B cell (primary cell): ENCODE measurements around the gene TAF5L. TPM values are rescaled to one million over a fixed set of nuclear protein-coding genes. Genes with fewer than 3 reads are reported as not detected.

Source experiments
- ATAC-seq: fragments of 200-7000 bp; cut with Tn5 transposase; one replicate; pipeline ENCODE4 v1.10.0; 2021; ENCODE audit warnings: low read depth, mild to moderate bottlenecking, moderate number of reproducible peaks, moderate library complexity
- CTCF ChIA-PET: fragments of 350-600 bp; sonication (Branson Sonifier 250); formaldehyde crosslinking; loops from one replicate; lab custom pipeline; 2021; ENCODE audit warnings: antibody characterized with exemption, inconsistent platforms; lab: Charles Lee
- POLR2A ChIA-PET: fragments of 350-600 bp; sonication (Branson Sonifier 250); formaldehyde crosslinking; loops from one replicate; lab custom pipeline; 2021; ENCODE audit warnings: antibody characterized with exemption; lab: Charles Lee
- DNase-seq: peaks from one replicate; pipeline ENCODE4 v3.0.0; 2013
- H2AFZ ChIP-seq: 2 replicates; pipeline ENCODE4 v1.6.1; 2012; ENCODE audit warnings: mild to moderate bottlenecking, low read depth, low read length; ENCODE audit not compliant: insufficient read depth, poor library complexity, severe bottlenecking
- H3K27ac ChIP-seq, 2 donors: 1 replicate in 1 of 2; 2 replicates in 1 of 2; pipeline ENCODE4 v1.5.1; 2012 to 2013; ENCODE audit warnings: low read length in 2 of 2, mild to moderate bottlenecking in 2 of 2, moderate library complexity in 1 of 2
- H3K27me3 ChIP-seq, 4 experiments: fragments of 200-600 bp in 1 of 4; sonication (generic) in 1 of 4; replicated peaks in 1 of 4; 1 replicate in 2 of 4; 2 replicates in 2 of 4; pipeline versions ENCODE4 v1.6.1 to v1.7.0; 2013 to 2016; ENCODE audit warnings: low read length in 3 of 4, mild to moderate bottlenecking in 2 of 4, mixed read lengths in 1 of 4, moderate library complexity in 1 of 4; ENCODE audit not compliant: insufficient read depth in 4 of 4, control insufficient read depth in 3 of 4; ENCODE audit errors: control extremely low read depth in 1 of 4
- H3K36me3 ChIP-seq, 2 experiments: replicated peaks in 1 of 2; 1 replicate in 1 of 2; 2 replicates in 1 of 2; pipeline versions ENCODE4 v1.6.1 to v1.7.1; 2013; ENCODE audit warnings: low read length in 1 of 2; ENCODE audit not compliant: insufficient read depth in 2 of 2, control insufficient read depth in 1 of 2; ENCODE audit errors: control extremely low read depth in 1 of 2, extremely low read depth in 1 of 2
- H3K4me1 ChIP-seq, 2 donors: fragments of 200-600 bp in 1 of 2; sonication (generic) in 1 of 2; 1 replicate in 1 of 2; 2 replicates in 1 of 2; pipeline versions ENCODE4 v1.5.1 to v1.6.1; 2013 to 2017; ENCODE audit warnings: low read length in 2 of 2; ENCODE audit not compliant: control insufficient read depth in 2 of 2, insufficient read depth in 2 of 2
- H3K4me2 ChIP-seq: replicated peaks from 2 replicates; pipeline ENCODE3; 2012; ENCODE audit warnings: mild to moderate bottlenecking, low read depth, low read length; ENCODE audit not compliant: poor library complexity, severe bottlenecking
- H3K4me3 ChIP-seq, 5 experiments: fragments of 200-600 bp in 1 of 5; sonication (generic) in 1 of 5; 1 replicate in 3 of 5; 2 replicates in 2 of 5; pipeline versions ENCODE4 v1.5.1 to v1.7.0; 2011 to 2016; ENCODE audit warnings: low read length in 4 of 5, mild to moderate bottlenecking in 4 of 5, low read depth in 2 of 5, control low read depth in 1 of 5, moderate library complexity in 1 of 5; ENCODE audit not compliant: insufficient read depth in 1 of 5; ENCODE audit errors: control extremely low read depth in 1 of 5, extremely low read depth in 1 of 5
- H3K79me2 ChIP-seq: fragments of 200-600 bp; sonication (generic); one replicate; pipeline ENCODE4 v1.6.0; 2016; ENCODE audit warnings: low read length; ENCODE audit not compliant: control insufficient read depth, insufficient read depth
- H3K9ac ChIP-seq: fragments of 200-600 bp; sonication (generic); 2 replicates; pipeline ENCODE4 v1.6.1; 2017; ENCODE audit warnings: mild to moderate bottlenecking, low read length, moderate library complexity
- H3K9me3 ChIP-seq, 3 donors: one replicate each; pipeline versions ENCODE4 v1.6.1 to v1.7.1; 2013; ENCODE audit warnings: low read length in 2 of 3; ENCODE audit not compliant: control insufficient read depth in 2 of 3, insufficient read depth in 1 of 3; ENCODE audit errors: control extremely low read depth in 1 of 3
- H4K20me1 ChIP-seq: 2 replicates; pipeline ENCODE4 v1.6.0; 2012; ENCODE audit warnings: mild to moderate bottlenecking, low read length; ENCODE audit not compliant: insufficient read depth, control insufficient read depth, poor library complexity, severe bottlenecking
- H3K27ac Mint-ChIP-seq: one replicate; pipeline ENCODE4 v1.8.0; 2021; ENCODE audit warnings: mixed read lengths
- H3K27me3 Mint-ChIP-seq: one replicate; pipeline ENCODE4 v1.8.0; 2021; ENCODE audit warnings: mixed read lengths
- H3K4me1 Mint-ChIP-seq: one replicate; pipeline ENCODE4 v1.8.0; 2021; ENCODE audit warnings: mixed read lengths
- H3K4me3 Mint-ChIP-seq: one replicate; pipeline ENCODE4 v1.8.0; 2021; ENCODE audit warnings: mixed read lengths
- H3K9me3 Mint-ChIP-seq: one replicate; pipeline ENCODE4 v1.8.0; 2022; ENCODE audit warnings: mixed read lengths; ENCODE audit not compliant: insufficient read depth
- CTCF ChIP-seq: fragments of 200-600 bp; IDR thresholded peaks from one replicate; pipeline ENCODE4 v1.8.0; 2022; ENCODE audit warnings: antibody characterized with exemption, mild to moderate bottlenecking
- EZH2 ChIP-seq: IDR thresholded peaks from 2 replicates; pipeline ENCODE4 v1.6.1; 2012; ENCODE audit warnings: borderline replicate concordance, low read depth, mild to moderate bottlenecking, moderate library complexity, low read length; ENCODE audit not compliant: insufficient read depth, poor library complexity, severe bottlenecking
- WGBS: methylation state at CpG from one replicate; pipeline ENCODE4 v1.1.5; 2013; ENCODE audit warnings: missing lambda C conversion rate; ENCODE audit not compliant: insufficient coverage; 5-methylcytosine and 5-hydroxymethylcytosine counted together
- intact Hi-C: fragments of 100-400 bp; cut with micrococcal nuclease; formaldehyde crosslinking; loops from one replicate; pipeline ENCODE4 v1.10.0; 2022
- polyA plus RNA-seq: library from polyadenylated mRNA; depleted of rRNA; stranded (reverse); fragments of >200 nt; gene quantifications from 2 replicates; pipeline ENCODE4 v1.2.3, GENCODE V29; 2012
- total RNA-seq, 2 donors: library from RNA; stranded (reverse); fragments of 120-200 nt in 1 of 2; gene quantifications; 1 replicate in 1 of 2; 2 replicates in 1 of 2; pipeline versions ENCODE4 v1.2.3 to v1.2.4, GENCODE V29; 2013 to 2022

Gene TAF5L
- total and polyA plus RNA-seq, 2 donors (not counting 1 experiment from before 2014, with no cell fraction given): 15.7 to 24.0 TPM

DNA sequence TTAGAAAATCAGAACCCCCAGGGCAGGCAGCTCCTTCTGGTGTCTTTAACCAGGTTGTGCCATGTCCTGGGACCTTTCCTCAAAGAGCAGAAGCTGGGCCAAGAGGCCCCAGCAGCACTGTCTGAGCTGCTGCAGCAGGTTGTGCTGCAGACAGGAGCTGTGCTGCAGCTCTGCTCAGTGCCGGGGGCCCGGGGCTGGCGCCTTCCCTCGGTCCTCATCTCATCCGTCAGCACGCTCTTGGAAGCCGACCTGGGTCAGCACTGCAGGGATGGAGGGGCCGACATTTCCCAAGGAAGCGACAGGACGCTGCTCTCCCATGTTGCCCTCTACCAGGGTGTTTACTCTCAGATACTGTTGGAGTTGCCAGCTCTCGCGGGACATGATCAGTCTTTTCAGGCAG, 11.8 kb upstream of the TAF5L start:
- Mint-ChIP-seq H3K4me3 (no peak overlapping the region), H3K27me3 (no peaks in the 10 kb centered on the region), H3K27ac (no peak overlapping the region), H3K9me3 (no peaks in the 10 kb centered on the region), H3K4me1 (no peaks in the 10 kb centered on the region)
- no peaks in the 10 kb centered on the region for H3K9me3 ChIP-seq
- peaks cover 1 to 51% of the 10 kb centered on the region in 2 experiments for H3K36me3 ChIP-seq
- intact Hi-C loops: no loop called here
- ATAC-seq (no peak), DNase-seq (no peak)
- H4K20me1 ChIP-seq: peaks cover 15% of the 10 kb centered on the region
- H3K4me2 ChIP-seq: no peak overlapping the region
- no peak overlapping the region for H2AFZ ChIP-seq
- no peaks in the 10 kb centered on the region for H3K27me3 ChIP-seq
- H3K79me2 ChIP-seq: peaks cover 34% of the 10 kb centered on the region
- no peaks in the 10 kb centered on the region for H3K4me1 ChIP-seq
- no peak overlapping the region for H3K27ac ChIP-seq
- WGBS: over 99% methylated on average over 10 of the region's 12 CpGs
- CTCF ChIA-PET: no interaction called here
- no peak overlapping the region for H3K4me3 ChIP-seq
- H3K9ac ChIP-seq: no peak overlapping the region
- no peak for TF ChIP-seq CTCF
- no peak for TF ChIP-seq EZH2
- POLR2A ChIA-PET: no interaction called here

GRCh38 chr1:229636042-229636441, 10.1 kb upstream of the TAF5L start:
- H3K27me3 Mint-ChIP-seq: no peaks in the 10 kb centered on the region
- H3K27ac ChIP-seq: no peak overlapping the region
- TF ChIP-seq EZH2 (no peak), CTCF (no peak)
- intact Hi-C loops: no loop called here
- H3K4me3 ChIP-seq: no peak overlapping the region
- H3K4me2 ChIP-seq: no peak overlapping the region
- peaks cover 34% of the 10 kb centered on the region for H3K79me2 ChIP-seq
- 95% methylated on average over 9 of the region's 9 CpGs for WGBS
- H2AFZ ChIP-seq: no peak overlapping the region
- H3K9ac ChIP-seq: no peak overlapping the region
- H3K36me3 ChIP-seq: peaks cover 1 to 48% of the 10 kb centered on the region in 2 experiments
- no peaks in the 10 kb centered on the region for H3K9me3 Mint-ChIP-seq
- no peak overlapping the region for H3K27ac Mint-ChIP-seq
- H3K4me1 ChIP-seq: no peaks in the 10 kb centered on the region
- no peaks in the 10 kb centered on the region for H3K9me3 ChIP-seq
- peaks cover 2% of the 10 kb centered on the region for H3K4me1 Mint-ChIP-seq
- ChIA-PET CTCF (interaction anchor here (0.9 kb wide), 1 partner anchor 25 kb away, joined by 3 read pairs; no protein-coding TSS in a partner anchor), POLR2A (no interaction called here)
- no peak for ATAC-seq
- no peaks in the 10 kb centered on the region for H3K27me3 ChIP-seq
- no peak overlapping the region for H3K4me3 Mint-ChIP-seq
- no peak for DNase-seq
- H4K20me1 ChIP-seq: peaks cover 4% of the 10 kb centered on the region
